Tibial artery (tissue), 4 donors: ENCODE data around the gene INPP4B.

Source experiments
- DNase-seq, 2 donors: peaks; one replicate each; pipeline ENCODE4 v3.0.0-alpha.2; 2019
- H3K27ac ChIP-seq, 2 donors: fragments of 200-600 bp; sonication (generic) in 1 of 2; 1 replicate in 1 of 2; 2 replicates in 1 of 2; pipeline ENCODE4 v1.5.1; 2018 to 2019; ENCODE audit warnings: mild to moderate bottlenecking in 1 of 2
- H3K27me3 ChIP-seq, 2 donors: fragments of 200-600 bp; sonication (generic) in 1 of 2; one replicate each; pipeline versions ENCODE4 v1.5.1 to v1.6.0; 2016 to 2019
- H3K36me3 ChIP-seq, 3 donors: fragments of 200-600 bp; sonication (generic) in 2 of 3; one replicate each; pipeline ENCODE4 v1.5.1; 2016 to 2019; ENCODE audit warnings: mild to moderate bottlenecking in 2 of 3
- H3K4me1 ChIP-seq, 4 donors: fragments of 200-600 bp; sonication (generic) in 2 of 4; 1 replicate in 3 of 4; 2 replicates in 1 of 4; pipeline ENCODE4 v1.5.1; 2016 to 2019
- H3K4me3 ChIP-seq, 2 donors: fragments of 200-600 bp; sonication (generic) in 1 of 2; 1 replicate in 1 of 2; 2 replicates in 1 of 2; pipeline ENCODE4 v1.5.1; 2018 to 2019; ENCODE audit warnings: mild to moderate bottlenecking in 2 of 2
- H3K9me3 ChIP-seq, 3 donors: fragments of 200-600 bp; sonication (generic) in 1 of 3; one replicate each; pipeline ENCODE4 v1.5.1; 2016 to 2019
- intact Hi-C: fragments of 100-400 bp; cut with DNase I; formaldehyde crosslinking; loops from one replicate; pipeline ENCODE4 v1.15.0; 2023; ENCODE audit warnings: low total_unique reads
- TF ChIP-seq, protein P1 (sequence below), 2 experiments: fragments of 200-600 bp in 1 of 2; fragments of 450-650 bp in 1 of 2; IDR thresholded peaks; one replicate each; pipeline ENCODE4 v1.5.1; 2017 to 2019; ENCODE audit warnings: antibody characterized with exemption in 2 of 2, mild to moderate bottlenecking in 1 of 2, moderate library complexity in 1 of 2

Gene INPP4B

DNA sequence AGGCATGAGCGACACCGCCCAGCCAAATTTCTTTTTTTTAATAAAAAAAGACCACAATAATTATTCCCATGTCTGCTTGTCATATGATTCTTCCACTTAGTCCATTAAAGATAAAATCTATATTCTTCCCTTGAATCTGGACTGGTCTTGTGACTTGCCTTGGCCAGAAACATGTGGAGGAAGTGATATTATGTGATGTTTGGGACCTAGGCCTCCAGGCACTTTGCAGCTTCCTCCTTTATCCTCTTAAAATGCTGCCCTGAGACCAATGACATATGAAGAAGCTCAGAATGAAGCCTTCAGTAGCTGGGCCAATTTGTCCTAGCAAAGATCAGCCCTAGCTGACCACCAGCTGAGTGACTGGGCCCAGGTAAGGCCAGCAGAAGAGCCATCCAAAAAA lies 250.0 kb downstream of the INPP4B start:
- Histone ChIP-seq H3K9me3 (no peaks in the 10 kb centered on the region), H3K27me3 (no peaks in the 10 kb centered on the region), H3K27ac (no peak overlapping the region), H3K4me3 (no peak overlapping the region), H3K4me1 (peaks cover 0 to 10% (median 0%) of the 10 kb centered on the region in 4 donors), H3K36me3 (no peaks in the 10 kb centered on the region)
- DNase-seq = no peak
- TF ChIP-seq, protein P1, sequence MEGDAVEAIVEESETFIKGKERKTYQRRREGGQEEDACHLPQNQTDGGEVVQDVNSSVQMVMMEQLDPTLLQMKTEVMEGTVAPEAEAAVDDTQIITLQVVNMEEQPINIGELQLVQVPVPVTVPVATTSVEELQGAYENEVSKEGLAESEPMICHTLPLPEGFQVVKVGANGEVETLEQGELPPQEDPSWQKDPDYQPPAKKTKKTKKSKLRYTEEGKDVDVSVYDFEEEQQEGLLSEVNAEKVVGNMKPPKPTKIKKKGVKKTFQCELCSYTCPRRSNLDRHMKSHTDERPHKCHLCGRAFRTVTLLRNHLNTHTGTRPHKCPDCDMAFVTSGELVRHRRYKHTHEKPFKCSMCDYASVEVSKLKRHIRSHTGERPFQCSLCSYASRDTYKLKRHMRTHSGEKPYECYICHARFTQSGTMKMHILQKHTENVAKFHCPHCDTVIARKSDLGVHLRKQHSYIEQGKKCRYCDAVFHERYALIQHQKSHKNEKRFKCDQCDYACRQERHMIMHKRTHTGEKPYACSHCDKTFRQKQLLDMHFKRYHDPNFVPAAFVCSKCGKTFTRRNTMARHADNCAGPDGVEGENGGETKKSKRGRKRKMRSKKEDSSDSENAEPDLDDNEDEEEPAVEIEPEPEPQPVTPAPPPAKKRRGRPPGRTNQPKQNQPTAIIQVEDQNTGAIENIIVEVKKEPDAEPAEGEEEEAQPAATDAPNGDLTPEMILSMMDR (IDR thresholded peaks at IDR 0.05) = no peak
- intact Hi-C loops = no loop called here

DNA sequence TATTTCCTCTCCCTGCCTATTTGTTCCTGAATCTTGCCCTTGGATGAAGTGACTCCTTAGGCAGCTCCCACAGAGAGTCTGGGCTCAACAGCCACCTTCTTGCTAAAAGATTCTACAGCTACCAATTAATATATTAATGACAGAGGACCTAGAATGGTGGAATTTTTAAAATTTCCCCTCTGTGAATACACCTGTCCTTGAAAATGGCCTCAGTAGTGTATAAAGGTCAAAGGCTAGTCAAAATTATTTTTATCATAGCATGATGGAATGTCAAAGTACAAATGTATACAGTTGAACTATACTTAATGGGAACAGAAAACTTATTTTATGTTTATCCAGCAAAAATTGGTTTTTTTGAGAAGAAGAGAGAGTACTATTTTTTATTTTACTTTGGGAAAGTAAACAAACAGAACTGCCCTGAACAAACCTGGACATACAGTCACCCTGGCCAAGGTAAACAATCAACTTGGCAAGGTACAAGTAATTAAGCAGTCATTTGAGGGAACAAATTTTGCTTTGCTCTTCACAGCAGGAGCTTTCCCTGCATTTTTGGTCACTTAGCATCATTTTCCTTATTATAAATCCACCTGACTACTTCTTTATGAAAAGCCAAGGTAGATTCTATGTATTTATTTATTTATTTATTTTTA lies 250.8 kb downstream of the INPP4B start:
- no peaks in the 10 kb centered on the region for H3K36me3 ChIP-seq
- intact Hi-C loops = no loop called here
- no peak overlapping the region for H3K27ac ChIP-seq
- TF ChIP-seq, protein P1 (IDR thresholded peaks at IDR 0.05) = no peak
- no peak for DNase-seq
- H3K4me3 ChIP-seq = no peak overlapping the region
- H3K9me3 ChIP-seq = no peaks in the 10 kb centered on the region
- H3K27me3 ChIP-seq = no peaks in the 10 kb centered on the region
- H3K4me1 ChIP-seq = peaks cover 0 to 10% (median 0%) of the 10 kb centered on the region in 4 donors

- intact Hi-C loops = no loop called here
Observed at GRCh38 chr4:142585411-142585810, 260.7 kb downstream of the INPP4B start.

GRCh38 chr4:142583708-142584107 lies 262.4 kb downstream of the INPP4B start:
- no peaks in the 10 kb centered on the region for H3K27me3 ChIP-seq
- DNase-seq = no peak
- no peak overlapping the region for H3K4me3 ChIP-seq
- no peaks in the 10 kb centered on the region for H3K36me3 ChIP-seq
- no peaks in the 10 kb centered on the region for H3K4me1 ChIP-seq
- H3K27ac ChIP-seq = no peak overlapping the region
- no peaks in the 10 kb centered on the region for H3K9me3 ChIP-seq
- intact Hi-C loops = no loop called here
- TF ChIP-seq, protein P1 (IDR thresholded peaks at IDR 0.05) = no peak

More at GRCh38 chr4:142585411-142585810, 260.7 kb downstream of the INPP4B start:
- H3K36me3 ChIP-seq = no peaks in the 10 kb centered on the region
- H3K27ac ChIP-seq = no peak overlapping the region
- no peaks in the 10 kb centered on the region for H3K27me3 ChIP-seq
- H3K4me1 ChIP-seq = no peaks in the 10 kb centered on the region
- no peaks in the 10 kb centered on the region for H3K9me3 ChIP-seq
- no peak for DNase-seq
- TF ChIP-seq, protein P1 (IDR thresholded peaks at IDR 0.05) = no peak
- no peak overlapping the region for H3K4me3 ChIP-seq

DNA sequence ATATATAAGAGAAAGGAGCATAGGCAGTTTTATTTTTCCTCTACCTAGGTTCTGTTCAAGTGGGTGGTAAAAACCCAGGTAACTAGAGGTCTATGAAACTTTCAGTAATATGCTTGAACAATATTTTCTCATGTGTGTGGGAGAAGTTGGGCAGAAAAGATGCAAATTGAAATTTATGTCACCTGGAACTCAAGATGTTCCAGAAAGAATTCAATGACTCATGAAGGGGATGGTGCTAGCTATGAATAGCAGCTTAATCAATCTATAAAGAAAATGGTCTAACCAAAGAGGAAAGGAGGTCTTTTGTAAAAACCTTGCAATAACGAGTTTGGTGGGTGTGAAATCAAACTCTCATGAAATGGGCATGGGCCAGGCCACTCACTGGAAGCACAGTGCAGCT lies 263.8 kb downstream of the INPP4B start:
- DNase-seq = no peak
- no peaks in the 10 kb centered on the region for H3K9me3 ChIP-seq
- H3K27ac ChIP-seq = no peak overlapping the region
- intact Hi-C loops = no loop called here
- H3K27me3 ChIP-seq = no peaks in the 10 kb centered on the region
- TF ChIP-seq, protein P1 (IDR thresholded peaks at IDR 0.05) = no peak
- H3K36me3 ChIP-seq = no peaks in the 10 kb centered on the region
- no peaks in the 10 kb centered on the region for H3K4me1 ChIP-seq
- no peak overlapping the region for H3K4me3 ChIP-seq

DNA sequence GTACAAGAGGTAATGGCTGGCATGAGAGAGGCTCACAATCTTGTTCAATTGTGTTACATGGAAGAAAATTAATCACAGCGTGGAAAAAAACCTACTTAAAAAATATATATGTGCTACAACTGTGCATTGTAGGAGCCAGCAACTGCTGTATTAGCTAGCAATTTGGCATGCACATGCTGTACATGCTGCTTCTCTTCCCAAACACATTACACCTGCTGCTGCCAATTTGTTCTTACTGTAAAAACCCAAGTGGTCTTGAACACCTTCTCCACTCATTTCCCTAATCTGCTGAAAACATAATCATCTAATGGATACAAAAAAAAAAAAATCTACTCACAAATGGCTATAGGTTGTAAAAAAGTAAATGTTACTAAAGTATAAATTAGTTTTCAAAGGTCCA lies 264.2 kb downstream of the INPP4B start:
- no peaks in the 10 kb centered on the region for H3K9me3 ChIP-seq
- TF ChIP-seq, protein P1 (IDR thresholded peaks at IDR 0.05) = no peak
- no peak overlapping the region for H3K27ac ChIP-seq
- DNase-seq = no peak
- H3K27me3 ChIP-seq = no peaks in the 10 kb centered on the region
- no peaks in the 10 kb centered on the region for H3K36me3 ChIP-seq
- intact Hi-C loops = no loop called here
- no peaks in the 10 kb centered on the region for H3K4me1 ChIP-seq
- H3K4me3 ChIP-seq = no peak overlapping the region
